GM21723 (cell line): ENCODE results near the gene FBXO30.

ENCODE experiments used
- ATAC-seq: cut with Tn5 transposase; IDR thresholded peaks from one replicate; pipeline ENCODE4 v1.9.1; 2021; ENCODE audit warnings: mild to moderate bottlenecking, moderate library complexity; ENCODE audit not compliant: unreplicated experiment

FBXO30 gene

GRCh38 chr6:145814501-145815308 lies at the start of gene FBXO30:
Gene FBXO30 (minus strand): TSS chr6:145814795. CDS start chr6:145806405, 8,390 bp downstream.
- ATAC-seq = peak; percentile 76

GRCh38 chr6:145863988-145864616 lies 49.5 kb upstream of the FBXO30 start:
- ATAC-seq = peak; percentile 40

- no peak for ATAC-seq
These were observed 48.8 kb upstream of the FBXO30 start for GRCh38 chr6:145863366-145863765.

GRCh38 chr6:145860562-145860961 lies 46.0 kb upstream of the FBXO30 start:
- ATAC-seq = no peak

GRCh38 chr6:145850671-145851070 lies 36.1 kb upstream of the FBXO30 start:
- no peak for ATAC-seq

- ATAC-seq = no peak
These were observed 33.9 kb upstream of the FBXO30 start for GRCh38 chr6:145848541-145848940.

GRCh38 chr6:145845557-145845956 lies 31.0 kb upstream of the FBXO30 start:
- ATAC-seq = no peak

GRCh38 chr6:145844933-145845540 lies 30.4 kb upstream of the FBXO30 start:
- ATAC-seq = no peak

GRCh38 chr6:145842693-145843546 lies 28.3 kb upstream of the FBXO30 start:
- no peak for ATAC-seq

GRCh38 chr6:145841668-145842067 lies 27.1 kb upstream of the FBXO30 start:
- ATAC-seq = no peak

GRCh38 chr6:145839653-145840052 lies 25.1 kb upstream of the FBXO30 start:
- no peak for ATAC-seq

- ATAC-seq = no peak
These were observed 23.7 kb upstream of the FBXO30 start for GRCh38 chr6:145838305-145838704.

GRCh38 chr6:145836772-145837171 lies 22.2 kb upstream of the FBXO30 start:
- ATAC-seq = no peak

- ATAC-seq = no peak
These were observed 21.6 kb upstream of the FBXO30 start for GRCh38 chr6:145836170-145836569.

- ATAC-seq = no peak
These were observed 16.0 kb upstream of the FBXO30 start for GRCh38 chr6:145830612-145831011.

GRCh38 chr6:145829950-145830349 lies 15.4 kb upstream of the FBXO30 start:
- no peak for ATAC-seq

GRCh38 chr6:145829102-145829501 lies 14.5 kb upstream of the FBXO30 start:
- ATAC-seq = no peak

GRCh38 chr6:145824344-145824743 lies 9.7 kb upstream of the FBXO30 start:
- ATAC-seq = no peak

- no peak for ATAC-seq
These were observed 8.8 kb upstream of the FBXO30 start for GRCh38 chr6:145823328-145823944.

GRCh38 chr6:145822456-145822855 lies 7.9 kb upstream of the FBXO30 start:
- ATAC-seq = no peak

- ATAC-seq = no peak
These were observed 5.4 kb upstream of the FBXO30 start for GRCh38 chr6:145819994-145820393.
